ENCODE data around the gene HPN.

HPN gene

GRCh38 chr19:35039881-35040825 is 1.4 kb upstream of the HPN start:
- no peak overlapping the region for H3K9ac ChIP-seq (ENCODE audit: low read length)
- no peak overlapping the region for H3K4me3 ChIP-seq (ENCODE audit: low read length)
- peaks cover 13% of the 10 kb centered on the region for H3K27me3 ChIP-seq (ENCODE audit: low read depth, low read length)
- no peaks in the 10 kb centered on the region for H3K79me2 ChIP-seq (ENCODE audit: low read length)
- no peaks in the 10 kb centered on the region for H3K36me3 ChIP-seq (replicated peaks; ENCODE audit: low read depth, low read length)
- H3K4me1 ChIP-seq (ENCODE audit: low read length) = no peaks in the 10 kb centered on the region
- H2AFZ ChIP-seq (ENCODE audit: low read depth, low read length) = no peak overlapping the region
- no peaks in the 10 kb centered on the region for H4K20me1 ChIP-seq (ENCODE audit: insufficient read depth, low read length)
- H3K4me2 ChIP-seq (ENCODE audit: low read length) = no peak overlapping the region
- H3K9me3 ChIP-seq (ENCODE audit: insufficient read depth, low read length) = no peaks in the 10 kb centered on the region
- no peak for TF ChIP-seq EZH2phosphoT487 (IDR thresholded peaks at IDR 0.05; ENCODE audit: low read depth)
- no peak overlapping the region for H3K27ac ChIP-seq (ENCODE audit: low read length)

GRCh38 chr19:35040826-35041547 is 534 bp upstream of the HPN start:
- H3K36me3 ChIP-seq (replicated peaks; ENCODE audit: low read depth, low read length) = no peaks in the 10 kb centered on the region
- H3K4me1 ChIP-seq (ENCODE audit: low read length) = no peaks in the 10 kb centered on the region
- H3K9ac ChIP-seq (ENCODE audit: low read length) = no peak overlapping the region
- H2AFZ ChIP-seq (ENCODE audit: low read depth, low read length) = no peak overlapping the region
- no peak overlapping the region for H3K4me3 ChIP-seq (ENCODE audit: low read length)
- TF ChIP-seq CTCF (IDR thresholded peaks at IDR 0.05; ENCODE audit: low read depth, low read length) (no peak), EZH2phosphoT487 (IDR thresholded peaks at IDR 0.05; ENCODE audit: low read depth) (no peak)
- H4K20me1 ChIP-seq (ENCODE audit: insufficient read depth, low read length) = no peaks in the 10 kb centered on the region
- no peaks in the 10 kb centered on the region for H3K79me2 ChIP-seq (ENCODE audit: low read length)
- no peaks in the 10 kb centered on the region for H3K9me3 ChIP-seq (ENCODE audit: insufficient read depth, low read length)
- H3K27me3 ChIP-seq (ENCODE audit: low read depth, low read length) = peaks cover 13% of the 10 kb centered on the region
- H3K4me2 ChIP-seq (ENCODE audit: low read length) = no peak overlapping the region
- H3K27ac ChIP-seq (ENCODE audit: low read length) = no peak overlapping the region

GRCh38 chr19:35042056-35042730 is 672 bp downstream of the HPN start:
- H3K27ac ChIP-seq (ENCODE audit: low read length) = no peak overlapping the region
- H3K4me2 ChIP-seq (ENCODE audit: low read length) = no peak overlapping the region
- TF ChIP-seq EZH2phosphoT487 (IDR thresholded peaks at IDR 0.05; ENCODE audit: low read depth) (no peak), CTCF (IDR thresholded peaks at IDR 0.05; ENCODE audit: low read depth, low read length) (no peak)

GRCh38 chr19:35042954-35043604 is 1.6 kb downstream of the HPN start:
- H3K79me2 ChIP-seq (ENCODE audit: low read length) = no peaks in the 10 kb centered on the region
- no peak overlapping the region for H3K9ac ChIP-seq (ENCODE audit: low read length)
- H3K4me1 ChIP-seq (ENCODE audit: low read length) = no peaks in the 10 kb centered on the region

More at GRCh38 chr19:35042056-35042730, 672 bp downstream of the HPN start:
- no peaks in the 10 kb centered on the region for H3K4me1 ChIP-seq (ENCODE audit: low read length)
- no peak overlapping the region for H3K9ac ChIP-seq (ENCODE audit: low read length)
- no peak overlapping the region for H2AFZ ChIP-seq (ENCODE audit: low read depth, low read length)
- no peak overlapping the region for H3K4me3 ChIP-seq (ENCODE audit: low read length)
- peaks cover 13% of the 10 kb centered on the region for H3K27me3 ChIP-seq (ENCODE audit: low read depth, low read length)
- no peaks in the 10 kb centered on the region for H3K9me3 ChIP-seq (ENCODE audit: insufficient read depth, low read length)
- H4K20me1 ChIP-seq (ENCODE audit: insufficient read depth, low read length) = no peaks in the 10 kb centered on the region
- H3K36me3 ChIP-seq (replicated peaks; ENCODE audit: low read depth, low read length) = no peaks in the 10 kb centered on the region
- H3K79me2 ChIP-seq (ENCODE audit: low read length) = no peaks in the 10 kb centered on the region

More at GRCh38 chr19:35042954-35043604, 1.6 kb downstream of the HPN start:
- Histone ChIP-seq H3K4me3 (ENCODE audit: low read length) (no peak overlapping the region), H3K4me2 (ENCODE audit: low read length) (no peak overlapping the region), H3K27ac (ENCODE audit: low read length) (no peak overlapping the region), H4K20me1 (ENCODE audit: insufficient read depth, low read length) (no peaks in the 10 kb centered on the region), H3K27me3 (ENCODE audit: low read depth, low read length) (peaks cover 13% of the 10 kb centered on the region), H3K36me3 (replicated peaks; ENCODE audit: low read depth, low read length) (no peaks in the 10 kb centered on the region), H3K9me3 (ENCODE audit: insufficient read depth, low read length) (no peaks in the 10 kb centered on the region), H2AFZ (ENCODE audit: low read depth, low read length) (no peak overlapping the region)
- no peak for TF ChIP-seq CTCF (IDR thresholded peaks at IDR 0.05; ENCODE audit: low read depth, low read length)
- TF ChIP-seq EZH2phosphoT487 (IDR thresholded peaks at IDR 0.05; ENCODE audit: low read depth) = no peak

Measured in OCI-LY3 (cell line).